Activated CD8-positive, alpha-beta T cell treated with anti-CD3 and anti-CD28 coated beads for 36 hours (primary cell): ENCODE measurements around the gene CEP192. TPM values are rescaled to one million over a fixed set of nuclear protein-coding genes. Genes with fewer than 3 reads are reported as not detected.

Experiments used
- ATAC-seq: fragments of 200-7000 bp; cut with Tn5 transposase; one replicate; pipeline ENCODE4 v1.10.0; 2021; ENCODE audit warnings: mild to moderate bottlenecking, moderate library complexity
- CTCF ChIA-PET: fragments of 350-600 bp; sonication (Branson Sonifier 250); formaldehyde crosslinking; loops from one replicate; lab custom pipeline; 2021; ENCODE audit warnings: antibody characterized with exemption; lab: Charles Lee
- POLR2A ChIA-PET: fragments of 350-600 bp; sonication (Branson Sonifier 250); formaldehyde crosslinking; loops from one replicate; lab custom pipeline; 2021; ENCODE audit warnings: antibody characterized with exemption; lab: Charles Lee
- DNase-seq: peaks from one replicate; pipeline ENCODE4 v3.0.0-alpha.2; 2020
- H3K27ac Mint-ChIP-seq: one replicate; pipeline ENCODE4 v1.8.0; 2021; ENCODE audit warnings: mild to moderate bottlenecking, mixed read lengths
- H3K27me3 Mint-ChIP-seq: one replicate; pipeline ENCODE4 v1.8.0; 2021; ENCODE audit warnings: mixed read lengths
- H3K36me3 Mint-ChIP-seq: one replicate; pipeline ENCODE4 v1.8.0; 2021; ENCODE audit warnings: low read depth, mixed read lengths
- H3K4me1 Mint-ChIP-seq: one replicate; pipeline ENCODE4 v1.8.0; 2021; ENCODE audit warnings: low read depth, mixed read lengths
- H3K4me3 Mint-ChIP-seq: one replicate; pipeline ENCODE4 v1.8.0; 2021; ENCODE audit warnings: mild to moderate bottlenecking, moderate library complexity, mixed read lengths
- H3K9me3 Mint-ChIP-seq: one replicate; pipeline ENCODE4 v1.8.0; 2021; ENCODE audit warnings: mixed read lengths
- intact Hi-C: fragments of 100-400 bp; cut with micrococcal nuclease; formaldehyde crosslinking; loops from one replicate; pipeline ENCODE4 v1.10.0; 2022
- total RNA-seq, 2 experiments: library from RNA; stranded (reverse); gene quantifications; one replicate each; pipeline ENCODE4 v1.2.3, GENCODE V29; 2021
- TF ChIP-seq, protein P1 (sequence below): fragments of 200-600 bp; IDR thresholded peaks from one replicate; pipeline ENCODE4 v1.8.0; 2022; ENCODE audit warnings: antibody characterized with exemption, mild to moderate bottlenecking

The CEP192 gene
- total RNA-seq, 2 experiments from 2014 or later = 39.5 to 42.9 TPM

GRCh38 chr18:13165636-13166423 lies 174.7 kb downstream of the CEP192 start:
- POLR2A ChIA-PET = no interaction called here
- CTCF ChIA-PET = no interaction called here
- no peaks in the 10 kb centered on the region for H3K36me3 Mint-ChIP-seq
- H3K27ac Mint-ChIP-seq = no peak overlapping the region
- H3K4me3 Mint-ChIP-seq = no peak overlapping the region
- H3K4me1 Mint-ChIP-seq = no peaks in the 10 kb centered on the region
- TF ChIP-seq, protein P1, sequence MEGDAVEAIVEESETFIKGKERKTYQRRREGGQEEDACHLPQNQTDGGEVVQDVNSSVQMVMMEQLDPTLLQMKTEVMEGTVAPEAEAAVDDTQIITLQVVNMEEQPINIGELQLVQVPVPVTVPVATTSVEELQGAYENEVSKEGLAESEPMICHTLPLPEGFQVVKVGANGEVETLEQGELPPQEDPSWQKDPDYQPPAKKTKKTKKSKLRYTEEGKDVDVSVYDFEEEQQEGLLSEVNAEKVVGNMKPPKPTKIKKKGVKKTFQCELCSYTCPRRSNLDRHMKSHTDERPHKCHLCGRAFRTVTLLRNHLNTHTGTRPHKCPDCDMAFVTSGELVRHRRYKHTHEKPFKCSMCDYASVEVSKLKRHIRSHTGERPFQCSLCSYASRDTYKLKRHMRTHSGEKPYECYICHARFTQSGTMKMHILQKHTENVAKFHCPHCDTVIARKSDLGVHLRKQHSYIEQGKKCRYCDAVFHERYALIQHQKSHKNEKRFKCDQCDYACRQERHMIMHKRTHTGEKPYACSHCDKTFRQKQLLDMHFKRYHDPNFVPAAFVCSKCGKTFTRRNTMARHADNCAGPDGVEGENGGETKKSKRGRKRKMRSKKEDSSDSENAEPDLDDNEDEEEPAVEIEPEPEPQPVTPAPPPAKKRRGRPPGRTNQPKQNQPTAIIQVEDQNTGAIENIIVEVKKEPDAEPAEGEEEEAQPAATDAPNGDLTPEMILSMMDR = no peak
- H3K27me3 Mint-ChIP-seq = no peaks in the 10 kb centered on the region
- intact Hi-C loops = no loop called here
- DNase-seq (no peak), ATAC-seq (no peak)
- peaks cover 7% of the 10 kb centered on the region for H3K9me3 Mint-ChIP-seq

DNA sequence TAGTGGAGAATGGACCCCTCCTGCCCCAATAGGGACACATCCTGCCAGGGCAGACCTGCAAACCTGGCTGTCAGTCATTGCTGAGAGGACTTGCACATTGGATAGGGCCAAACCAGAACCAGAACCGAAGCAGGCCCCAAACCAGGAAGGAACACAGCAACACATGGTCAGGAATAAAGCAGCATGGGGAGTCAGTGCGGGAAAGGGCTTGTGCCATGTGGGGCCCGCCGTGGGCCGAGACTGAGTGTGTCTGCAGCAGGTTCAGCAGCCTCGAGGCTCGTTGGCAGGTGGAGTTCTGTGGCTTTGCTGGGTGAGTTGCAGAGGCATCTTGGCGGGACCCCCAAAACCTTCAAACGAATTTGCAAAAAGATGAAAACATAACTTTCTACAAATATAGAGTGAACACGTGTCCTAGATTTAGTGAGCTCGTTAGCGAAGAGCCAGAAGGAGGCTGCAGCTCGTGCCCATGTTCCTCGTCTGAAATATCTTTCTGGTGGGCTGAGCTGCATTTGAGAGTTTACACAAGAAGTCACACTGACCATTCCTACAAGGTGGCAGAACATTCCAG lies 182.5 kb downstream of the CEP192 start:
- Mint-ChIP-seq H3K4me1 (peaks cover 14% of the 10 kb centered on the region), H3K36me3 (no peaks in the 10 kb centered on the region), H3K27ac (no peak overlapping the region), H3K27me3 (peaks cover 2% of the 10 kb centered on the region), H3K9me3 (no peaks in the 10 kb centered on the region), H3K4me3 (no peak overlapping the region)
- ChIA-PET CTCF (interaction anchor here (0.7 to 6.8 kb wide), 3 partner anchors 14 to 43 kb away, joined by 3 to 39 read pairs (median 3); no protein-coding TSS in a partner anchor), POLR2A (no interaction called here)
- no peak for ATAC-seq
- DNase-seq = no peak
- TF ChIP-seq, protein P1 = no peak
- intact Hi-C loops = no loop called here

Other genes with a start within 250 kb of the CEP192 start
- 10 to 100 TPM; 50.8 to 55.8 TPM for gene PTPN2, start 107.1 kb upstream of the CEP192 start, total RNA-seq
- gene SEH1L, start 43.4 kb upstream of the CEP192 start, total RNA-seq = 100 to 1,000 TPM; 105 to 110 TPM
- 10 to 100 TPM; 37.3 to 38.5 TPM for gene LDLRAD4, start 227.4 kb downstream of the CEP192 start, total RNA-seq